ENCODE measurements around the gene ERN1. TPM values are rescaled to one million over a fixed set of nuclear protein-coding genes. Genes with fewer than 3 reads are reported as not detected.

ERN1 gene
- total RNA-seq, 4 donors from 2014 or later, result 8.4 to 12.8 (median 12.1) TPM

DNA sequence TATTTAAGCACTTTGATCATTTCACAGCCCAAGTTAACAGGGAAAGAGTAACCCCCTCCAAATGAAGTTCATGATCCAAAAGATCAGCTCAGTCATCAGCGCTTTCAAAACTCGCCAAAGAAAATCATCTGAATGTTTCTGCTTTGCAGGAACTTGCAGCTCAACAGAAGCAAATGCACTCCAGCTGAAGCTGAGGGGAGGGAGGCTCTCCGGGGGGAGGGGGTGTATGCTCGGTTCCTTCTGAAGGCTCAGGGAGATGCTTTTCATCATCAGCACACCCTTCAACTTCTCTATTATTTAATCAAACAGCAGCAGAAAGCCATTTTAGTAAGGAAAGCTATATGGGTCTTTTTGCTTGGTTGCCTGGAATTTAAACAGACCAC, 24.4 kb upstream of the ERN1 start:
- ATAC-seq, result no peak
- WGBS, 2 donors (ENCODE audit: low coverage in 1 of 2), result 59 to 63% methylated on average over 4 of the region's 4 CpGs
- no peaks in the 10 kb centered on the region for H3K27me3 ChIP-seq
- peaks cover 0 to 43% of the 10 kb centered on the region in 2 donors for H3K36me3 ChIP-seq
- TF ChIP-seq POLR2A (IDR thresholded peaks at IDR 0.05), result no peak
- TF ChIP-seq, protein P1, sequence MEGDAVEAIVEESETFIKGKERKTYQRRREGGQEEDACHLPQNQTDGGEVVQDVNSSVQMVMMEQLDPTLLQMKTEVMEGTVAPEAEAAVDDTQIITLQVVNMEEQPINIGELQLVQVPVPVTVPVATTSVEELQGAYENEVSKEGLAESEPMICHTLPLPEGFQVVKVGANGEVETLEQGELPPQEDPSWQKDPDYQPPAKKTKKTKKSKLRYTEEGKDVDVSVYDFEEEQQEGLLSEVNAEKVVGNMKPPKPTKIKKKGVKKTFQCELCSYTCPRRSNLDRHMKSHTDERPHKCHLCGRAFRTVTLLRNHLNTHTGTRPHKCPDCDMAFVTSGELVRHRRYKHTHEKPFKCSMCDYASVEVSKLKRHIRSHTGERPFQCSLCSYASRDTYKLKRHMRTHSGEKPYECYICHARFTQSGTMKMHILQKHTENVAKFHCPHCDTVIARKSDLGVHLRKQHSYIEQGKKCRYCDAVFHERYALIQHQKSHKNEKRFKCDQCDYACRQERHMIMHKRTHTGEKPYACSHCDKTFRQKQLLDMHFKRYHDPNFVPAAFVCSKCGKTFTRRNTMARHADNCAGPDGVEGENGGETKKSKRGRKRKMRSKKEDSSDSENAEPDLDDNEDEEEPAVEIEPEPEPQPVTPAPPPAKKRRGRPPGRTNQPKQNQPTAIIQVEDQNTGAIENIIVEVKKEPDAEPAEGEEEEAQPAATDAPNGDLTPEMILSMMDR (IDR thresholded peaks at IDR 0.05), result no peak
- no peak for TF ChIP-seq POLR2AphosphoS5 (IDR thresholded peaks at IDR 0.05)
- TF ChIP-seq EP300 (IDR thresholded peaks at IDR 0.05), result no peak
- peaks cover 0 to 25% (median 14%) of the 10 kb centered on the region in 3 donors for H3K4me1 ChIP-seq
- no peaks in the 10 kb centered on the region for H3K9me3 ChIP-seq
- H3K27ac ChIP-seq, result peak overlapping the region in 1 of 4 donors; percentile 76
- H3K4me3 ChIP-seq, result no peak overlapping the region

DNA sequence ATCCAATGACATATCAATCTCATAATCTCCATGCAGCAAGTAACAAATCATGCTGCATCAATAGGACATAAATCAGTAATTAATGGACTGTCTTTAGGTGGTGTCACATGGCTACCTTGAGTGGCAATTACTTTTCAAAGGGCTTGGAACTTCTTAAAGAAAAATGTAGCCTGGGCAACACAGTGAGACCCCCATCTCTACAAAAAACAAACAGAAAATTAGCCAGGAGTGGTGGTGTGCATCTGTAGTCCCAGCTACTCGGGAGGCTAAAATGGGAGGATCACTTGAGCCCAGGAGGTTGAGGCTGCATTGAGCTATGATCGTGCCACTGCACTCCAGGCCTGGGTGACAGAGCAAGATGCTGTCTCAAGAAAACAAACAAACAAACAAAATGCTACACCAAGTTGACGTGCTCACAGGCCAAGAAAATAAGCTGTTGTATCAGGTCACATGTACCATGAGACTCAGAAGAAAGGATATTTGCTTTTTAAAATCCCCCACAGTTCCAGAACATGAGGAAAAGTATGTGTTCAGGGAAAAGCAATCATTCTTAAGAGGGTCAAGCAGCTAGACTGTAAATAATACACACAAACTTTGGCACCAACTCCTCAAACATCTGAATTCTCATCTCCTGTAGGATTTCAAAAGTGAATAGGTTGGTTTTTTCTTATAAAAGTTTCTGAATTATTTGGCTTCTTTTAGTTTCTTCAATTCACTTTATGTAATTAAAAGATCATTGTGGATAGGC, 23.8 kb upstream of the ERN1 start:
- no peak for ATAC-seq
- H3K36me3 ChIP-seq, result peaks cover 0 to 49% of the 10 kb centered on the region in 2 donors
- TF ChIP-seq POLR2A (IDR thresholded peaks at IDR 0.05) (no peak), POLR2AphosphoS5 (IDR thresholded peaks at IDR 0.05) (no peak), EP300 (IDR thresholded peaks at IDR 0.05) (no peak)
- TF ChIP-seq, protein P1 (IDR thresholded peaks at IDR 0.05), result no peak
- H3K27me3 ChIP-seq, result no peaks in the 10 kb centered on the region
- peak overlapping the region in 1 of 4 donors; percentile 76 for H3K27ac ChIP-seq
- peaks cover 0 to 25% (median 14%) of the 10 kb centered on the region in 3 donors for H3K4me1 ChIP-seq
- H3K9me3 ChIP-seq, result no peaks in the 10 kb centered on the region
- 71 to 85% methylated on average over 1 to 3 of the region's 3 CpGs for WGBS, 2 donors (ENCODE audit: low coverage in 1 of 2)
- no peak overlapping the region for H3K4me3 ChIP-seq

- ATAC-seq, result no peak
- peaks cover 0 to 35% (median 14%) of the 10 kb centered on the region in 3 donors for H3K4me1 ChIP-seq
- peaks cover 0 to 56% of the 10 kb centered on the region in 2 donors for H3K36me3 ChIP-seq
- no peak for TF ChIP-seq POLR2AphosphoS5 (IDR thresholded peaks at IDR 0.05)
- no peak for TF ChIP-seq EP300 (IDR thresholded peaks at IDR 0.05)
- WGBS, 2 donors (ENCODE audit: low coverage in 1 of 2), result 79 to 81% methylated on average over 4 to 7 of the region's 7 CpGs
- H3K27ac ChIP-seq, result no peak overlapping the region
- no peaks in the 10 kb centered on the region for H3K27me3 ChIP-seq
- no peak overlapping the region for H3K4me3 ChIP-seq
- no peaks in the 10 kb centered on the region for H3K9me3 ChIP-seq
Observed at GRCh38 chr17:64152428-64153125, 22.6 kb upstream of the ERN1 start.

DNA sequence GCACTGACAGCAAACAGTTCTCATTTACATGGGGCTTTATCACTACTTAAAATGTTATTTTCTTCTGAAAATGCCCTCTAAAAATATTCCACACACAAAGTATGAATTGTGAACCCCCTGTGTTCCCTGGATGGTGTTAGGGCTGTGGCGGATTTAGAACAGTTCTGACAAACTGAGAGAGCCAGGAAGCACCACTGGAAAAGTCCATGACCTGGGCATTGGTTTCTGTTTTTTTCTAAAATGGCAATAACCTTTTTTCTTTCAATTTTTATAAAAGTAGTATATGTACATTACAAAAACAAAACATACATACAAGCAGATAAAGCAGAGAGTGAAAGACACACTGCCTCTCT, 21.0 kb upstream of the ERN1 start:
- ATAC-seq, result no peak
- no peak for TF ChIP-seq POLR2A (IDR thresholded peaks at IDR 0.05)
- TF ChIP-seq, protein P1 (IDR thresholded peaks at IDR 0.05), result no peak
- Histone ChIP-seq H3K27me3 (no peaks in the 10 kb centered on the region), H3K9me3 (no peaks in the 10 kb centered on the region), H3K4me3 (no peak overlapping the region), H3K4me1 (peaks cover 0 to 37% (median 12%) of the 10 kb centered on the region in 3 donors), H3K27ac (peak overlapping the region in 1 of 4 donors; percentile 41), H3K36me3 (peaks cover 0 to 56% of the 10 kb centered on the region in 2 donors)
- WGBS, 2 donors (ENCODE audit: low coverage in 1 of 2), result 89% methylated on average over 1 of the region's 1 CpG

GRCh38 chr17:64150237-64151015, 20.5 kb upstream of the ERN1 start:
- Histone ChIP-seq H3K4me1 (peaks cover 0 to 31% (median 7%) of the 10 kb centered on the region in 3 donors), H3K4me3 (no peak overlapping the region), H3K27ac (peak overlapping the region in 2 of 4 donors; percentile 28 to 41), H3K9me3 (no peaks in the 10 kb centered on the region), H3K27me3 (no peaks in the 10 kb centered on the region), H3K36me3 (peaks cover 0 to 56% of the 10 kb centered on the region in 2 donors)
- ATAC-seq, result no peak
- WGBS, 2 donors (ENCODE audit: low coverage in 1 of 2), result 74 to 80% methylated on average over 4 to 5 of the region's 5 CpGs
- TF ChIP-seq, protein P1 (IDR thresholded peaks at IDR 0.05), result no peak
- TF ChIP-seq EP300 (IDR thresholded peaks at IDR 0.05), result no peak
- TF ChIP-seq POLR2AphosphoS5 (IDR thresholded peaks at IDR 0.05), result peak; percentile 28
- TF ChIP-seq POLR2A (IDR thresholded peaks at IDR 0.05), result no peak

Measured in gastroesophageal sphincter (tissue), 4 donors.